HuH-7 (cell line): ENCODE data around the gene CTIF.

Experiments used
- DNase-seq: peaks from one replicate; pipeline ENCODE4 v3.0.0; 2011; ENCODE audit warnings: low spot score

The CTIF gene

GRCh38 chr18:48886520-48887293 is 347.9 kb downstream of the CTIF start:
- DNase-seq, result no peak

GRCh38 chr18:48887294-48887904 is 348.6 kb downstream of the CTIF start:
- no peak for DNase-seq

GRCh38 chr18:48887905-48888772 is 349.3 kb downstream of the CTIF start:
- DNase-seq, result no peak

- no peak for DNase-seq
Observed at GRCh38 chr18:48888773-48889080, 349.9 kb downstream of the CTIF start.

GRCh38 chr18:48889115-48889941 is 350.5 kb downstream of the CTIF start:
- no peak for DNase-seq

GRCh38 chr18:48889981-48890762 is 351.3 kb downstream of the CTIF start:
- DNase-seq, result no peak

DNA sequence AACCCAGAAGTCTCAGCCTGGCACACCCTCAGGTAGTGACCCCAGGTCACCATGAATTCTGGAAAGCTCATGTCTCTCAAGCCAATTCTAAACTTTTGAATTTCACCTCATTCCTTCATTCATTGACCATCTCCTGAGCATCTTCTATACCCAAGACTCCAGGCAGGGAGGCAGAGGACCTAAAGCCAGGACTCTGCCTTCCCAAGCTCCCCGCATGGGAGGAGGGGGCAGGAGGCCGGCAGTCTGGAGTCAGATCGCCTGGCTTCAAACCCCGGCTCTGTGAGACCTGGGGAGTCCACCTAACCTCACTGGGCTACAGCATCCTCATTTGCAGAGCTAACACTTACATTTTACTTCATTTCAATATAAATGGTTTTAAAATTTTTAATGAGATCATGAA is 352.9 kb downstream of the CTIF start:
- no peak for DNase-seq

GRCh38 chr18:48892146-48892855 is 353.5 kb downstream of the CTIF start:
- no peak for DNase-seq

GRCh38 chr18:48893061-48893607 is 354.3 kb downstream of the CTIF start:
- DNase-seq, result no peak

DNA sequence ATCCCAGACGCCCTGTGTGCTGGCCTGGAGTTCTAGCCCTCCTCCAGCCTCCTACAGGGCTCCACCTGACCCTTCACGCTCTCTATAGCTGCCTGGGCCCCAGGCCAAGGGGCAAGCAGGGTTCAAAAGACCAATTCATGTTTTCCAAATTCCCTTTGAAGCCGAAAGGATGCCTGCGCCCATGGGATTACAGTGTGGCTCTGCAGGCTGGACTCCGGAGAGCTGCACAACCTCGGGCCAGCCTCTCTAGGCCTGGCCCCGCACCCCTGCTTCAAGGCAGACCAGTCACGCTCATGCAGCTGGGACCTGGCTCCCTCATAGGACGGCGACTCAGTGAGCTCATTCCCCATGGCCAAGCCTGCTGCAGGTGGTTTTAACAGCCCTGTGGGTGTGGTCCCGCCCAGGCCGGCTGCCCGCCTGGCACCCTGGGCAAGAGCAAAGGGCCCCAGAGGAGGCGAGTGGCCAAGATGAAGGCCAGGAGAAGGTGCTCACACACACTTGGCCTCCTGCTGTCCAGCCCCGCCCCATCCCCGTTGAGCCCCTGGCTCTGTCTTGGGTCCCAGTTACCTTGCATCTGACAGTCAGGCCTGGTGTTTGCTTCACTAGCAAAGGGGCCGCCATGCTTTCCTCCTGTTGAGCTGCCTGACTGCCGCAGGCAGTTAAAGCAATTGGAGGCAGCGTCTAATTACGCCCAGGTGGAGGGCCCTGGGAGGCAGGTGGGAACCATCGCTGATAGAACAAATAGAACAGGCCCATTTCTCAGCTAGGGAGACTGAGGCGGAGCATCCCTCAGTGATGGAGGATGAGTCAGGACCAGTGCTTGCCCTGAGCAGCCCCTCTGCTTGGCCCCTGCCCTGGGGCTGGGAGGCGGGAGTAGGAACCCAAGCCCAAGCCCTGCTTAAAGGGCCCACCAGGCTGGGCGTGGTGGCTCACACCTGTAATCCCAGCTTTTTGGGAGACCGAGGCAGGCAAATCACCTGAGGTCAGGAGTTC is 355.1 kb downstream of the CTIF start:
- no peak for DNase-seq

- DNase-seq, result no peak
Observed at GRCh38 chr18:48894799-48895346, 356.0 kb downstream of the CTIF start.

DNA sequence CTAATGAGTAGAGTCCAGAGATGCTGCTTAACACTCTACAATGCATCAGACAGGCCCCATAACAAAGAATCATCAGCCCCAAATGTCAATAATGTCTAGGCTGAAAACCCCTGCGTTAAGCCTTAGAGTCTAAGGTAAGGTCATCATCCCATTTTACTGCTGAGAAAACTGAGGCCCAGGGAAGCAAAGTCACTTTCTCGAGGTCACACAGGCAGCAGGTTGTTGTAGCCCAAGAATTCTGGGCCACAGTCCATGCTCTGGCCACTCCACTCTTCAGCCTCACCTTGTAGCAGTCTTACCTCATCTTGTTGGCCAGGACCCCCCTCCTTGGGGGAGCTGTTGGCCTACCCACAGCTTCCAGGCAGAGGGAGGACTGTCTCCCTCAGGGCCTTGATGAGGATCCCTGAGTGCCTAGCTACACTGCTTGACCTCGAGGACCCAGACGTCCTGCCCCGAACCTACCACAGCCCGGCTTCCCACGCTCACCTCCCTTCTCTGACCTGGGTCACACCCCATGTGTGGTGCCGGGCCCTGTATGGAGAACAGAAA is 357.6 kb downstream of the CTIF start:
- DNase-seq, result no peak

DNA sequence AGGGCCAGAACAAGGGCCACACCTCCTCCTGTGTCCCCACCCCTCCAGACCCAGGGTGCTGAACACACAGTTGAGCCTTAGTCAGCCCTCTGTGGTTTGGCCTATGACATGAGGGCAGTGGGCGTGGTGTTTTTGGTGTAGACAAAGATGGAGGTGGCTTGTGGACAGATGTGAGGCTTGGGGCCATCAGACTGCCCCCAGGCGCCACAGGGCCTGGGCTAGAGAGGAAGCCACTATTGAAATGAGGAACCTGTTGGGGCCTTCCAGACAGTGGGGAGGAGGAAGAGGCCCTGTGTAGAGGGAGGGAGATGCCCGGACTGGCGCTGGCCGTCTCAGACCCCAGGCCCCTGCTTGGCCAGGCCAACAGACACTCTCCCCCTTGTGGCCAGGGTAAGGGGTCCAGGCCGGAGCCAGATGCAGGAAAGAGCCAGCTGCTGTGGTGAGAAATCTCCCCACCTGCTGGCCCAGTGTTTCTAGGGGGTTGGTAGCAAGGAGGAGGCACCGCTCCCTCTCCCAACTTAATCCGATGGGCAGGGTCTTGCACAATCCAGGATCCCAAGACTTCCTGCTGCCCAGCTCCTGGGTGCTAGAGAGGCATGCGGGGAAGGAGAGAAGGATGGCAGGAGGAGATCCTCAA is 358.2 kb downstream of the CTIF start:
- peak; percentile 44 for DNase-seq

DNA sequence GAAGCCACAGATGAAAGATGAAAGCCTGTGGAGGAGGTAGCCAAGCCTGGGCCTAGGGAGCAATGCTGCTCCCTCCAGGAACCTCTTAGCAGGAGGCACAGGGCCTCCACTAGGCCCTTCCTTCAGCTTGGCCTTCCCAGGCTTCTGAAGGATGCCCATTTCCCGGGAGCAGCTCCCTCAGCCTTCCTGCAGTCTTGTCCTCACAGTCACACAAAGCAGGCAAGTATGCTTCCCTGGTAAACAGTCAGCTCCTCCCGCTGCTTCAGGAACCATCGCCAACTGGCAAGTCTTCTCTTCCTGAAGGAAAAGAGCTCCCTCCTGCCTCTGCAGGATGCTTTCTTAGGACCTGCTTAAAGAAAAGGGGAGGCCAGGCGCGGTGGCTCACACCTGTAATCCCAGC is 358.7 kb downstream of the CTIF start:
- no peak for DNase-seq

DNA sequence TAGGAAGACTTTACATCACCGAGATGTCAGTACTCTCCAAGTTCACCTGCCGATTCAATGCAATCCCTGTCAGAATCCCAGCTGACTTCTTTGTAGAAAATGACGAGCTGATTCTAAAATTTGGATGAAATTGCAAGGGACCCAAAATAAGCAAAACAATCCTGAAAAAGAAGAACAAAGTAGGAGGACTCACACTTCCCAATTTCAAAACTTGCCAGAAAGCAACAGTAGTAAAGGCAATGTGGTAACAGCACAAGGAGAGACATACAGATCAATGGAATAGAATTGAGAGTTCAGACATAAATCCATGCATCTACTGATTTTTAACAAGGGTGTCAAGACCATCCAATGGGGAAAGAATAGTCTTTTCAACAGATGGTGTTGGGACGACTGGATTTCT is 359.7 kb downstream of the CTIF start:
- no peak for DNase-seq

DNA sequence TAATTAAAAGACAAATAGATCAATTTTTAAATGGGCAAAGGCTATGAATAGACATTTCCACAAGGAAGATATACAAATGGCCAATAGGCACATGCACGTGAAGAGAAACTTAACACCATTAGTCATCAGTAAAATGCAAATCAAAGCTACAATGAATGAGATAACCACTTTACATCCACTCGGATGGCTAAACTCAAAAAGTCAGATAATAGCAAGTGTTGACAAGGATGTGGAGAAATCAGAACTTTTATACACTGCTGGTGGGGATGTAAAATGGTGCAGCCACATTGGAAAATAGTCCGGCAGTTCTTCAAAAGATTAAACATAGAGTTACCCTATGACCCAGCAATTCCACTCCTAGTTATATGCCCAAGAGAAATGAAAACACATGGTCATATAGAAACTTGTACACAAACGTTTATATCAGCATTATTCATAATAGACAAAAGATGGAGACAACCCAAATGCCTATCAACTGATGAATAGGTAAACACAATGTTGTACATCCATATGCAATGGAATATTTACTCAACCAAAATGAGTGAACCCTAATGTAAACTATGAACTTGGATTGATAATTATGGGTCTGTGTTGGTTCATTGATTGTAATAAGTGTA is 360.8 kb downstream of the CTIF start:
- no peak for DNase-seq

DNA sequence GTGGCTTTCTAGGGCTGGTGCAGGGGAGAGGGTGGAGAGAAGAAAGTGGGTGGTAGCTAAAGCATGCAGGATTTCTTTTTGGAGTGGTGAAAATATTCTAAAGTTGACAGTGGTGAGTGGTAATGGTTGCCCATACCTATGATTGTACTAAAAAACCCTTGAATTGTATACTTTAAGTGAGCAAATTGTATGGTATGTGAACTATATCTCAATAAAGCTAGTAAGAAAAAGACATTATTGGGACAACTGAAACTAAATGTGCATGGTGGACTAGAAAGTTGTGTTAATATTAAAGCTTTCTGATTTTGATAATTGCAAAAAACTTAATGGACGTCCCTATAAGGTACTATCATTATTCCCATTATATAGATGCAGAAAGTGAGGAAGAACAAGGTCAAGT is 361.6 kb downstream of the CTIF start:
- DNase-seq, result no peak
